ENCODE measurements around the gene DNAJB13. TPM values are rescaled to one million over a fixed set of nuclear protein-coding genes. Genes with fewer than 3 reads are reported as not detected.

Gene DNAJB13
- total and polyA plus RNA-seq, 2 donors (not counting 1 experiment from before 2014, with no cell fraction given), result 0.15 to 0.27 TPM

GRCh38 chr11:73997120-73997770 lies 46.4 kb downstream of the DNAJB13 start:
- 49% methylated on average over 5 of the region's 6 CpGs for WGBS (ENCODE audit: insufficient coverage)
- intact Hi-C loops (cut with micrococcal nuclease), result loop anchor here (5.0 to 10.0 kb wide), 2 partner anchors 35 to 1562 kb away; partner anchors contain the start of gene CLPB
- Mint-ChIP-seq H3K4me3 (peak overlapping the region; percentile 65), H3K27ac (peak overlapping the region; percentile 85), H3K27me3 (no peaks in the 10 kb centered on the region), H3K9me3 (ENCODE audit: insufficient read depth) (no peaks in the 10 kb centered on the region), H3K4me1 (peaks cover 76% of the 10 kb centered on the region)
- peaks cover 0 to 1% of the 10 kb centered on the region in 2 experiments for H3K36me3 ChIP-seq (replicated peaks in 1 of 2; ENCODE audit: control extremely low read depth in 1 of 2, control insufficient read depth in 1 of 2, extremely low read depth in 1 of 2, insufficient read depth in 2 of 2, low read length in 1 of 2)
- CTCF ChIA-PET, result interaction anchor here (0.8 to 7.3 kb wide), 9 partner anchors 11 to 35 kb away, joined by 3 to 63 read pairs (median 6); partner anchors contain the start of gene UCP2
- DNase-seq, result peak; percentile 73
- H3K9ac ChIP-seq (ENCODE audit: low read length), result no peak overlapping the region
- POLR2A ChIA-PET, result interaction anchor here (0.5 to 4.5 kb wide), 9 partner anchors 8 to 595 kb away, joined by 3 to 63 read pairs (median 3); partner anchors contain the start of genes POLD3 and UCP2
- H3K27me3 ChIP-seq (replicated peaks in 1 of 4; ENCODE audit: control extremely low read depth in 1 of 4, control insufficient read depth in 3 of 4, insufficient read depth in 4 of 4, low read length in 3 of 4), result no peaks in the 10 kb centered on the region
- peak; percentile 35 for ATAC-seq (ENCODE audit: low read depth)
- peak overlapping the region; percentile 83 to 98 for H3K27ac ChIP-seq (ENCODE audit: low read length in 2 of 2)
- H2AFZ ChIP-seq (ENCODE audit: insufficient read depth, low read depth, low read length, poor library complexity, severe bottlenecking), result no peak overlapping the region
- peaks cover 0 to 4% (median 0%) of the 10 kb centered on the region in 3 donors for H3K9me3 ChIP-seq (ENCODE audit: control extremely low read depth in 1 of 3, control insufficient read depth in 2 of 3, insufficient read depth in 1 of 3, low read length in 2 of 3)
- no peaks in the 10 kb centered on the region for H4K20me1 ChIP-seq (ENCODE audit: control insufficient read depth, insufficient read depth, low read length, poor library complexity, severe bottlenecking)
- H3K4me2 ChIP-seq (replicated peaks; ENCODE audit: low read depth, low read length, poor library complexity, severe bottlenecking), result peak overlapping the region; percentile 69
- peaks cover 75 to 76% of the 10 kb centered on the region in 2 donors for H3K4me1 ChIP-seq (ENCODE audit: control insufficient read depth in 2 of 2, insufficient read depth in 2 of 2, low read length in 2 of 2)
- H3K79me2 ChIP-seq (ENCODE audit: control insufficient read depth, insufficient read depth, low read length), result peaks cover 8% of the 10 kb centered on the region
- TF ChIP-seq CTCF (IDR thresholded peaks at IDR 0.05), result no peak
- no peak for TF ChIP-seq EZH2 (IDR thresholded peaks at IDR 0.05; ENCODE audit: borderline replicate concordance, insufficient read depth, low read depth, low read length, poor library complexity, severe bottlenecking)
- no peak overlapping the region for H3K4me3 ChIP-seq (ENCODE audit: control extremely low read depth in 1 of 5, extremely low read depth in 1 of 5, insufficient read depth in 1 of 5, low read depth in 2 of 5, low read length in 4 of 5)
